IMR-90 (cell line): ENCODE data around the gene AFAP1L2.

Experiments used
- BHLHE40 ChIP-seq: fragments of 150-350 bp; IDR thresholded peaks from 2 replicates; pipeline ENCODE4 v1.6.1; 2016; ENCODE audit warnings: mild to moderate bottlenecking, low read depth, low read length
- CEBPB ChIP-seq: IDR thresholded peaks from 2 replicates; pipeline ENCODE4 v1.6.1; 2012; ENCODE audit warnings: low read depth, low read length, improper control_type of control experiment
- CTCF ChIP-seq: conservative IDR thresholded peaks from 2 replicates; pipeline ENCODE4 v1.5.1; 2012; ENCODE audit warnings: mild to moderate bottlenecking, low read depth, low read length, improper control_type of control experiment
- POLR2A ChIP-seq: IDR thresholded peaks from 2 replicates; pipeline ENCODE4 v1.6.1; 2012; ENCODE audit warnings: mild to moderate bottlenecking, low read depth, low read length
- RCOR1 ChIP-seq: IDR thresholded peaks from 2 replicates; pipeline ENCODE4 v1.6.1; 2012; ENCODE audit warnings: mild to moderate bottlenecking, low read length, improper control_type of control experiment; ENCODE audit not compliant: insufficient replicate concordance
- RFX5 ChIP-seq: IDR thresholded peaks from 2 replicates; pipeline ENCODE4 v1.8.0; 2012; ENCODE audit warnings: low read depth, mild to moderate bottlenecking, low read length, moderate library complexity

- TF ChIP-seq CTCF, result no peak
- no peak for TF ChIP-seq POLR2A
- TF ChIP-seq BHLHE40, result no peak
- TF ChIP-seq RFX5, result no peak
- no peak for TF ChIP-seq RCOR1
- no peak for TF ChIP-seq CEBPB
Observed at GRCh38 chr10:114256822-114257221, 147.5 kb downstream of the AFAP1L2 start.
